ENCODE measurements around the gene LARP4B. TPM values are rescaled to one million over a fixed set of nuclear protein-coding genes. Genes with fewer than 3 reads are reported as not detected.

LARP4B gene
- total RNA-seq, 1 experiment from 2014 or later, result 13.6 TPM

- no peak for DNase-seq (ENCODE audit: low spot score)
Measured at GRCh38 chr10:867807-868206, 63.7 kb downstream of the LARP4B start.

DNA sequence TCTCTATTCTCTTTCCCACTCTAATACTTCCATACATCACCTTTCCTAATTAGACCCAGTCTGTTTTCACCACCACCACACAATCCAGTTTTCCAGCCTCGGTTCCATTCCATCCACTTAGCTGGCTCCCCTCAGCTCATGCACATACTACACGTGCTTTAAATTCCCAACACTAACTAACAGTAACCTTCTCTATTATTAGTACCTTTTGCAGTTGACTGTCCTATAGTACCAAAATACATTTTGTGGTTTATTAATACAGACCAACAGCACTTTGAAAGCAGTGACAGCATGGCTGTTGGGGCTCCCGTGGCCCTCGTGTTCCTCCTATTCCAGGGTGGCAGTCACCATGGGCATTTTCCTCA lies 64.9 kb downstream of the LARP4B start:
- no peak for DNase-seq (ENCODE audit: low spot score)

GRCh38 chr10:865924-866576 lies 65.5 kb downstream of the LARP4B start:
- no peak for DNase-seq (ENCODE audit: low spot score)

- no peak for DNase-seq (ENCODE audit: low spot score)
Measured at GRCh38 chr10:865257-865656, 66.2 kb downstream of the LARP4B start.

DNA sequence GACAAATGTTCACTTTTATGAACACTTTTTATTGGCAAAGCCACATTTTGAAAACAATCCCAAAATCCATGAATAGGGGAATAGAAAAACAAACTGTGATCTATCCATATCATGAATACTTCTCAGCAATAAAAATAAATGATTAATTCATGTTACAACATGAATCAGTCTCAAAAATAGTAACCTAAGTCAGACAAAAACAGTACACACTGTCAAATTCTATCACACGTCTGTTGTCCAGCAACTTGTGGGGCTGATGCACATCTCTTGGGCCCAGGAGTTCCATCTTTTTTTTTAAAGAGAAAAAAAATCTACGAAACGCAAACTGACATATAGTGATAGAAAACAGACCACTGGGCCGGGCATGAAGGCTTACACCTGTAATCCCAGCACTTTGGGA lies 71.0 kb downstream of the LARP4B start:
- DNase-seq (ENCODE audit: low spot score), result no peak

DNA sequence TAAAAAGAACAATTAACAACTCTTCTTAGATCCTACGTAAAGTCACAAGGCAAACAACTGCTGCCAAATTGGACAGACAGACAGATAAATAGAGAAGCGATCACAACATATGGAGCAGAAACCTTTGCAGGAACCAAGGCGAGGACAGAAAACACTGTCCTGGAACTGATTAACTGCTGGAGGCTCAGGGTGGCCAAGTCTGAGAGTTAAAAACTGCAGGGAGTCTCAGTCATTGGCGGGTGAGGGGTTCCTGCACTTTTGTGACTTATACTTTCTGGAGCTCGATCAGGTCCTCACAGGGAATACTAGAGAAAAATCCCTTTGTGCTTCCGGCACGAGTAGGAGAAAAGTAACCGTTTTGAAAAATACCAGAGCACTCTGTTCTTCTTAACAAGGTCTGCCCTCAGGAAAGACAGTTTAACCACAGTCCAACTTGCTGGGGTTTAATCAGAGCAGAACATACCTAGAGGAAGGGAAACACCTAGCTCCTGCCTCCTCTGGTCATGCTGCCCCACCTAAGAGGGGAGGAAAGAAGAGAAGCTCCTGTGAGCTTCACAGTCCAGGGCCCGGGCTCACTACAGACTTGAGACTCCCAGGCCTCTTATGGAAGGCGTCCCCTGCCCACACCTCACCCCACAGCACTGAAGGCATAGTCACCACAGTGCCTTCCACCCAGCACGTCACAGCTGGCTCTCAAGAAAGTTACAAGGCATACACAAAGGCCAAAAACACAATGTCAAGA lies 74.9 kb downstream of the LARP4B start:
- no peak for DNase-seq (ENCODE audit: low spot score)

- DNase-seq (ENCODE audit: low spot score), result no peak
Measured at GRCh38 chr10:855671-856070, 75.8 kb downstream of the LARP4B start.

DNA sequence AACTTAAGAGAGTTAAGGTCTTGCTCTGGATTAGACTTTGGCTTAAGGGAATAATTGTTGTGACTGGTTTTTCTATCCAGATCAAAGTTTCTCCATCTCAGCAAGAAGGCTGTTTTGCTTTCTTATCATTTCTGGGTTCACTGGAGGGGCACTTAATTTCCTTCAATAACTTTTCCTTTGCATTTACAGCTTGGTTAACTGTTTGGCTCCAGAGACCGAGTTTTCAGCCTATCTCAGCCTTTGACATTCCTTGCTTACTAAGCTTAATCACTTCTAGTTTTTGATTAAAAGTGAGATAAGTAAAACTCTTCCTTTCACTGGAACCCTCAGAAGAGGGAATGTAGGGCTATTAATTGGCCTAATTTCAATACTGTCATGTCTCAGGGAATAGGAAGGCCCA lies 76.4 kb downstream of the LARP4B start:
- DNase-seq (ENCODE audit: low spot score), result no peak

- DNase-seq (ENCODE audit: low spot score), result no peak
Measured at GRCh38 chr10:853017-853416, 78.5 kb downstream of the LARP4B start.

DNA sequence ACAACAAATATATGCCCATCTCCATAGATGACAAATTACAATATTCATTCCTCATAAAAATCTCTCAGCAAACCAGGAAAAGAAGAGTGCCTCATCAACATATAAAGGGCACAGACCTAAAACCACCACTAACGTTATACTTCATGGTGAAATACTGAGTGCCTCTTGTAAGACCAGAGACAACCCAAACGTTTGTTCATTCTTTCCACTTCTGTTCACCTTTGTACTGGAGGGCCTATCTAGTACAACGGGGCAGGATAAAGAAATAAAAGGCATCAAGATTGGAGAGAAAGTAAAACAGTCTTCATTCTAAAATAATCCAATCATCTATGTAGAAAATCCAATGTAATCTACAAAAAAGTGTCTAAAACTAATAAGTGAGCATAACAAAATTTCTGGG lies 79.1 kb downstream of the LARP4B start:
- no peak for DNase-seq (ENCODE audit: low spot score)

DNA sequence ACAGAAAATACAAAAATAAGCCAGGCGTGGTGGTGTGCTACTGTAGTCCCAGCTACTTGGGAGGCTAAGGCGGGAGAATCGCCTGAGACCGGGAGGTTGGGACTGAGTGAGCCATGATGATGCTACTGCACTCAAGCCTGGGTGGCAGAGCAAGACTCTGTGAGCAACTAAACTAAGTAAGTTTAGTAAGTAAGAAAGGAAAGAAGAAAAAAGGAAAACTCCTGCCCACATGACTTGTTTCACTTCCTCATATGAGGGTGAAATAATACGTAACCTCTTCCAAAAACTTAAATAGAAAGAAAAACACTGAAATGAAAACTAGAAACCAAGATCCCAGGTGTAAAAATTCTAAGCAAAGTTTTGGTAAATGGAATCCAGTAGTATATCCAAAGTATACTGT lies 79.6 kb downstream of the LARP4B start:
- no peak for DNase-seq (ENCODE audit: low spot score)

DNA sequence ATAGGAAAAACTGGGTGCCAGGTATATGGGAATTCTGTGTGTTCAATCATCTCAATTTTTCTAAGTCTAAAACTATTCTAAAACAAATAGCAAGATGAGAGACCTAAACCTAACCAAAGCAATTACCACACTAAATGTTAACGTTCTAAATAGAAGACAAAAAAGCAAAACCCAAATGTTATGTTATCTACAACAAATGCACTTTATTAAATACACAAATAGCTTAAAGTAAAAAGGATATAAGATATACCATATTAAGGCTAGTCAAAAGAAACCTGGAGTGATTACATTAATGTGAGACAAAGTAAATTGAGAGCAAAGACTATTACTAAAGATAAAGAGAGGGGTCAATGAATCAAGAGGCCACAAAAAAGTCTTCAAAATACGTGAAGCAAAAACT lies 81.4 kb downstream of the LARP4B start:
- DNase-seq (ENCODE audit: low spot score), result no peak

GRCh38 chr10:847868-848267 lies 83.6 kb downstream of the LARP4B start:
- no peak for DNase-seq (ENCODE audit: low spot score)

DNA sequence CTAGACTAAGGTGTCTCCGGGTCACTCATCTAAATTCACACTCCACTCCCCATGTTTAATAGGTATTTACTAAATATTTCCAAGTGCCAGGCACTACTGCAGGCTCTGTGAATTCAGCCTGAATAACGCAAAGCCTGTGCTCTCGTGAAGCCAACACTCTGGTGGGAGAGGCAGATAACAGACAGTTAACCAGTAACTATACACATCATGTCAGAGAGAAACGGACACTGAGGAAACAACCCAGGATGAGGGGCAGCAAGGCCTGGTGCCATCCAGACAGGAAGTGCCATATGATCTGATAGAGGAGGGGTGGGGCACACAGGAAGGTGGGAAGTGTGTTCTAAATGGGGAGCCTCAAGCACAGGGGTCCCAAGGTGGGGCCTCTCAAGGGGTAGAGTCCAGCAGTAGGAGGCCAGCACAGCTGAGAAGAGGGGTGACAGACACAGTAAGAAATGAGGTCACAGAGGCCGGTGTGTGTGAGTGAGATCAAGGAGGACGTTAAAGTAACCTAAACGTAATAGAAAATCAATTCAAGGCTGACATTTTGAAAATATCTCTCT lies 85.3 kb downstream of the LARP4B start:
- no peak for DNase-seq (ENCODE audit: low spot score)

DNA sequence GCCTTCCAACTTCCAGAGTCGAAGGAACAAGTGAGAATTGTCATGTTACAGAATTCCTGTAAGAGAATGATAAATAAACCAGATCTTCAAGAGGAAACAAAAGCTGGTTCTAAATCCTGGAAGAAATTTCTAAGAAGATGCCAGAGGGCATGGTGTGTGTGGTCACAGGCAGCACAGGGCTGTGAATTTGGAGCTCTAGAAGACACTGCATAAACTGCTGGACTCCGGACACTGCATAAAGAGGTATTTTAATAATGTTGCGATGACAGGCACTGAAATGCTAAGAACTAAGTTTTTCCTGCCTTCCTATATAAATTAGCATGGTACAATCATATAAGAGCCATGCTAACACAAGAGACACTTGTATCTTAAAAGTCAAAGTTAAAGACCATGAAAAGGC lies 86.0 kb downstream of the LARP4B start:
- no peak for DNase-seq (ENCODE audit: low spot score)

GRCh38 chr10:844552-844951 lies 87.0 kb downstream of the LARP4B start:
- DNase-seq (ENCODE audit: low spot score), result peak; percentile 33

DNA sequence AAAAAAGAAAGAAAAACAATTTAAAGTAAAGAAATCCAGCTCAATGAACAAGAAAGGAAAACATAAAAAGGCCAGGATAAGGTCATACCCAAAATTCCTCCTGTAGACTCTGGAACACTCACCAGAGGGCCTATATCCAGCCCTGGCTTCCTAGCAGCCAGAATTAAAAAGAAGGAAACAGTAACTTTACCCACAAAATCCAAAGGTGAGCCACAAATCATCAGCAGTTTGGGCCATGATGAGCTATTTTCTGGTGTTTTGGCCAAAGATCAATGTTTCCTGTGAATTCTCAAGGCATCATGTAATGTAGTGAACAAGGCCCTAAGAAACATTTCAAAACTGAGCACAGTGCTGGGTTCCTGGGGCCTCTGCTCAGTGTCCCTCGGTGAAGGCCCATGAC lies 87.8 kb downstream of the LARP4B start:
- DNase-seq (ENCODE audit: low spot score), result no peak

DNA sequence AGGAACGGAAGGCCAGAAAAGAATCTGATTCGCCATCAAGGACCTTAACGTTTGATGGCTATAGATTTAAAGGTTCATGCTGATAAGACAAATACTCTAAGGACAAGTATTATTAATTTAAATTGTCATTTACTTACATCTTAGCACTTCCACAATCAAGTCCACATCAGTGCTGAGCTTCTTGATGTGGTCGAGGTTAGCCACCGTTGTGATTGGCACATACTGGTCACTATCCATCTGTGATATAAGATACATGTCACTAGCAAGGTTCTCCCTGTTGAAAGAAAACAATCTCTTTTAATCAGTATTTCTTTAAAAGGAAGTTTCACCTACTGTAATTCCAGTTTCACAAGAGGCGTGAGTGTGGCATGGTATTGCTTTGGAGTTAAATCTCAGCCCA lies 88.7 kb downstream of the LARP4B start:
- DNase-seq (ENCODE audit: low spot score), result no peak

- DNase-seq (ENCODE audit: low spot score), result no peak
Measured at GRCh38 chr10:841535-841934, 90.0 kb downstream of the LARP4B start.

DNA sequence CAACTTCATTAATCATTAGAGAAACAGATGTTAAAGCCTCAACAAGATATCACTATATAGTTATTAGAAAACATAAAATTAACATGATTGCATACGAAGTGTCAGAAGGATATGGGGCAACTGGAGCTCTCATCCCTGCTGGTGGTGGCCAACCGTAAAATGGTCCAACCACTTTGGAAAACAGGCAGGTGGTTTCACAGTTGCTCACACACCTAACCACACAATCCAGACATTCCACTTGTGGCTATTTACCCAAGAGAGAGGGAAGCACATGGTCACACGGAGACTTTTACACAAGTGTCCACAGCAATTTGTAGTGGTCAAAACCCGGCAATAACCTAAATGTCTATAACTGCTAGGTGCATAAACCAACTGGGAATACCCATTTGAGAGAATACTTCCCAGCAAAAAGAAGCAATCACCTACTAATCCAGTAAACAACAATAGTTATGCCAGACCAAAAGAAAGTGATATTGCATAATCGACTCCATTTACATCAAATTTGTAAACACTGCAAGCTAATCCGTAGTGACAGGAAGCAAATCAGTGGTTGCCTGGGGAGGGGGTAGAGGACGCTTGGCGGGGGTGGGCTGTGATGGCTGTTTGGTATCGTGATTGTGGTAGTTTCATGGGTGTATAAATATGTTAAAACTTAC lies 91.8 kb downstream of the LARP4B start:
- peak; percentile 11 for DNase-seq (ENCODE audit: low spot score)

DNA sequence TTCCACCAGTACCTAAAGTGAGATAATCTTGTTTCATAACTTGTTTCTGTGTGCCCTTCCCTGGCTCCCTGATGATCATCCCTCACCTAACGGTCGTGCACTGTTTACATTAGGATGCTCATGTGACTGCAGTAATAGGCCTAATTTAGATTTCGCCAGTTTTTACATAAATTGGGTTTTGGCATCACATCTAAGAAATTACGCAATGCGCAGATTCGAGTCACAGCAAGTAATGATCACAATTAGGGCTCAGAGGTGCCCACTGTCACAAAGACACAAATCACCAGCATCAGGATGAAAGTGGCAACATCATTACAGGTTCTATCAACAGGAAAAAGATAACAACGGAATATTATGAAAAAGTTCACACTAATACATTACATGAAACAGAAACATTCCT lies 94.7 kb downstream of the LARP4B start:
- DNase-seq (ENCODE audit: low spot score), result no peak

DNA sequence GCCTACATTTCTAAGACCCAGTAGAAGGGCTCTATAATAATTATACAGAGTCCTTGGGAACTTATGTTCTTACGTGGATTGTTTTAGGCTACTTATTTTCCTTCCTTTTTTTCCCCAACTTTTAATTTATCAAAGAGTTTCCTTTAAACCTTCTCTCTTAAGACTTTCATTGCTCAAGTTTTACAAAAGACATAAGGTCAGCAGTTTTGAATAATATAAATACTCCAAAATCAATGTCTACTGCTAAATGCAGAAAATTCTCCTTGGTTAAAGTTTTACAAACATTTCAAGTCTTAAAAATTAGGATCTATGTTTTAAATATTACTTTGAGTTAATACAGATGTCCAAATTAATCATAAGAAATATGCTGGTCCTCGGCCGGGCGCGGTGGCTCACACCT lies 97.0 kb downstream of the LARP4B start:
- no peak for DNase-seq (ENCODE audit: low spot score)

GRCh38 chr10:829241-829640 lies 102.3 kb downstream of the LARP4B start:
- DNase-seq (ENCODE audit: low spot score), result no peak
